GM21526 (cell line): ENCODE data around the gene COL9A3.

ENCODE experiments used
- ATAC-seq: cut with Tn5 transposase; IDR thresholded peaks from one replicate; pipeline ENCODE4 v1.9.1; 2021; ENCODE audit warnings: moderate library complexity; ENCODE audit not compliant: unreplicated experiment, low FRiP score

Gene COL9A3

DNA sequence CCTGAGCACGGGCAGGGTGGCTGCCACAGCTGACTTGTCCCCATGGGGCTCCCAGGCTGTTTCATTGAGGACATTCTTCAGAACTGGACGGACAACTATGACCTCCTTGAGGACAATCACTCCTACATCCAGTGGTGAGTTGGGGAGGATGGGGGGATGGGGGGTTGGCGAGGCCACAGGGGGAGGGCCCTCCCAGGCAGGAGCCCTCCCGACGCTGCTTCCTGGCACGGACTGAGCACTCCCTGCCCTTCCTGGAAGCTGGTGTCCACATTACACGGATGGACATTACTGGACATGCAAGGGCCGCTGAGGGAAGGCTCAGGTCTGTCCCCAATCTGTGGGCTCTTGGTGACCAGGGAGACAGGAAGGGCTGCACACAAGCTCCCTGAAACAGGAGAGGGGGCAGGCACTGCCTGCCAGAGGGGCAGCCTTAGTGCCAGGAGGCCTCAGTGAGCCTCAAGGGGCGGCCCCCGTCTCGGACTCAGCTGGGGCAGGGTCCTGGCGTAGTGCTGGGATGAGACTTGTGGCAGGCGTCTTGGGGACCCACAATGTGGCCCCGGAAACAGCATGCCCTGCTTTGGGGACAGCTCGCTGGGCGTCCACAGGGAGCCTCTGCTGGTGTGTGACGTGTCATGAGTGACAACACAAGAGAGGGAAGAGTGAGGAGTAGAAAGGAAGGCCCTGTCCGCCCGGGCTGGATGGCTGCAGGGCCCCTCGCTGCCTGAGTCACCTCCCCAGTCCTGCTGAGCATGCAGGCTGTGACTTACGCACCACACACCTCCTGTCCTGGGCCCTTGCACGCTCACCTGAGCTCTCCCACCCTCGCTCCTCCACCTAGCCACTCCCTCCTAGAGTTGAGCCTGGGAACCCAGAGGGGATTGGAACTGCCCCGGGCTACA lies 7.1 kb upstream of the COL9A3 start:
- ATAC-seq, result no peak

DNA sequence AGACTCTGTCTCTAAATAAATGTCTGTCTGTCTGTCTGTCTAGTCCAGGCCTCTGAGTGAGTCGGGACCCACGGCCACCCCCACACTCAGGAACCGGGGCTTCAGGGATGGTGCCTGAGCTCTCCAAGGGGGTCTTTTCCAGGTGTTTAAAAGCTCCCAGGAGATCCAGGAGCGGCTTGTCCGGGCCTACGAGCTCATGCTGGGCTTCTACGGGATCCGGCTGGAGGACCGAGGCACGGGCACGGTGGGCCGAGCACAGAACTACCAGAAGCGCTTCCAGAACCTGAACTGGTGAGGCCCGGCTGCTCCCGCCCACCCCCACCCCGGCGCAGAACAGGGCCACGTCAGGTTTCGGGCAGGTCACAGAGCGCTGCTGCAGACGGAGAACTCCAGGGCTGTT lies 5.5 kb upstream of the COL9A3 start:
- no peak for ATAC-seq

DNA sequence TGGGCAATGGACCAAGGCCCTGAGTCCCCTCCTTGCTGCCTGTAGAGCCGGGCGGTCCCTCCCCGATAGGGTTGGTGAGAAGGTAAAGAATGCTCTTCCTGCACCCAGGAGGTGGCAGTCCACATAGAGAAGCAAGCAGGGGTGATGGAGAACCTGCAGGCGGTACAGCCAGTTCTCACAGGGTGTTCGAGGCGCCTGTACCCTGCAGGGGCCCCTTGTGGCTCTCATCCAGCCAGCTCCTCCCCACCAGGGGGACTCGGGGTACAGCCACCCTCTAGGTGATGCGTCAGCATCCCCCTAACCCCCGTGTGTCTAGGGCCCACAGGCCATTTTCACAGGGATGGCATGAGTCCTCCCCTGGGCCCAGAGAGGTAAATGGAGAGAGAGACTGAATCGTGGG lies 5.1 kb upstream of the COL9A3 start:
- no peak for ATAC-seq

DNA sequence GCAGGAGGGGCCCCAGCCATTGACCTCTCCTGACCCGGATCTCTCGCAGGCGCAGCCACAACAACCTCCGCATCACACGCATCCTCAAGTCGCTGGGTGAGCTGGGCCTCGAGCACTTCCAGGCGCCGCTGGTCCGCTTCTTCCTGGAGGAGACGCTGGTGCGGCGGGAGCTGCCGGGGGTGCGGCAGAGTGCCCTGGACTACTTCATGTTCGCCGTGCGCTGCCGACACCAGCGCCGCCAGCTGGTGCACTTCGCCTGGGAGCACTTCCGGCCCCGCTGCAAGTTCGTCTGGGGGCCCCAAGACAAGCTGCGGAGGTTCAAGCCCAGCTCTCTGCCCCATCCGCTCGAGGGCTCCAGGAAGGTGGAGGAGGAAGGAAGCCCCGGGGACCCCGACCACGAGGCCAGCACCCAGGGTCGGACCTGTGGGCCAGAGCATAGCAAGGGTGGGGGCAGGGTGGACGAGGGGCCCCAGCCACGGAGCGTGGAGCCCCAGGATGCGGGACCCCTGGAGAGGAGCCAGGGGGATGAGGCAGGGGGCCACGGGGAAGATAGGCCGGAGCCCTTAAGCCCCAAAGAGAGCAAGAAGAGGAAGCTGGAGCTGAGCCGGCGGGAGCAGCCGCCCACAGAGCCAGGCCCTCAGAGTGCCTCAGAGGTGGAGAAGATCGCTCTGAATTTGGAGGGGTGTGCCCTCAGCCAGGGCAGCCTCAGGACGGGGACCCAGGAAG lies 4.5 kb upstream of the COL9A3 start:
- no peak for ATAC-seq

DNA sequence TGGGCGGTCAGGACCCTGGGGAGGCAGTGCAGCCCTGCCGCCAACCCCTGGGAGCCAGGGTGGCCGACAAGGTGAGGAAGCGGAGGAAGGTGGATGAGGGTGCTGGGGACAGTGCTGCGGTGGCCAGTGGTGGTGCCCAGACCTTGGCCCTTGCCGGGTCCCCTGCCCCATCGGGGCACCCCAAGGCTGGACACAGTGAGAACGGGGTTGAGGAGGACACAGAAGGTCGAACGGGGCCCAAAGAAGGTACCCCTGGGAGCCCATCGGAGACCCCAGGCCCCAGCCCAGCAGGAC lies 4.0 kb upstream of the COL9A3 start:
- ATAC-seq, result no peak

DNA sequence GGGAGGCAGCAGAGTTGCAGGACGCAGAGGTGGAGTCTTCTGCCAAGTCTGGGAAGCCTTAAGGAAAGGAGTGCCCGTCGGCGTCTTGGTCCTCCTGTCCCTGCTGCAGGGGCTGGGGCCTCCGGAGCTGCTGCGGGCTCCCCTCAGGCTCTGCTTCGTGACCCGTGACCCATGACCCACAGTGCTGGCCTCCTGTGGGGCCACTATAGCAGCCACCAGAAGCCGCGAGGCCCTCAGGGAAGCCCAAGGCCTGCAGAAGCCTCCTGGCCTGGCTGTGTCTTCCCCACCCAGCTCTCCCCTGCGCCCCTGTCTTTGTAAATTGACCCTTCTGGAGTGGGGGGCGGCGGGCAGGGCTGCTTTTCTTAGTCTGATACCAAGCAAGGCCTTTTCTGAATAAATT lies 3.3 kb upstream of the COL9A3 start:
- no peak for ATAC-seq

DNA sequence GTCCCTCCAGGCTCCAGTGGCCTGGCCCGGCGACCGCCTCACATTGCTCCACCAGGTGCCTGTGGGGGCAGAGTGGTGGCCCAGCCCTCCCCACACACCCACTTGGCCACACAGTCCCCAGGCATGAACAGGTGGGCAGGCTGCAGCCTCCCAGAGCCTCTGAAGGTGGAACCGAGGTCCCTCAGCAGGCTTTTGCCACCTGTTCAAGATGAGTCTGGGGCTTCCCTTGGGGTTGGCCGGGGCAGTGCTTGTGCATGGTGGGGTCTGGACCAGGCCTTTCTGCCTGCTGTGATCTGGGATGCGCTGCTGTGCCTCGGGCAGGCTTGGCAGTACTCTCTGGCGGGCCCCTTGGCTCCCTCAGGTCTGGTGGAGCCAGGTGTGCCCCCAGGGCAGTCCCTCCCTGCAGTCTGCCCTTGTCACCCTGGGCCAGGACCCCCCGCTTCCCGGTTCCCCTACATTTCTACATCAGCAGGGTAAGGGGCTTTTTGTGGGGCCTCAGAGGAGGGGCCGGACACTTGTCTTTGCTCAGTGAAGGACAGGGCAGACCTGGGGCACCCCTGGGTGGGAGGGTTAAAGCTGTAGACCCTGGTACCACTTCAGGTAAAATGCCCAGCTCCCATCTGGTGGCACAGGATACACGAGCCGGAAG lies 2.7 kb upstream of the COL9A3 start:
- ATAC-seq, result no peak

DNA sequence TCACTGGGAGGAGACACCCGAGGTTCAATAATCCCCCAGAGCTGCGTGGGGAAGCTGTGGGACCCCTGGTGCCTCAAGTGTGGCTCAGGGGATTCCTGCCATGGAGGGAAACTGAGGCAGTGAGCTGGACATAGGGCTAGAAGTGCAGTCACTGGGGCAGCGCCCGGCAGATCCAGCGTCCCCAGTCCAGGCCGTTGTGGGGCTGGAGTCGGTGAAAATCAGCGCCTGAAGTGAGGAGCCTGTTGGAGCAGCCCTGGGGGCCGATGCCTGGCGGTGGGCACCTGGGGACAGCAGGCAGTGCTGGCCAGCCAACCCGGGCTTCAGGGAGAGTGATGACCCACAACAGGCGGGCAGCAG lies 2.2 kb upstream of the COL9A3 start:
- no peak for ATAC-seq

DNA sequence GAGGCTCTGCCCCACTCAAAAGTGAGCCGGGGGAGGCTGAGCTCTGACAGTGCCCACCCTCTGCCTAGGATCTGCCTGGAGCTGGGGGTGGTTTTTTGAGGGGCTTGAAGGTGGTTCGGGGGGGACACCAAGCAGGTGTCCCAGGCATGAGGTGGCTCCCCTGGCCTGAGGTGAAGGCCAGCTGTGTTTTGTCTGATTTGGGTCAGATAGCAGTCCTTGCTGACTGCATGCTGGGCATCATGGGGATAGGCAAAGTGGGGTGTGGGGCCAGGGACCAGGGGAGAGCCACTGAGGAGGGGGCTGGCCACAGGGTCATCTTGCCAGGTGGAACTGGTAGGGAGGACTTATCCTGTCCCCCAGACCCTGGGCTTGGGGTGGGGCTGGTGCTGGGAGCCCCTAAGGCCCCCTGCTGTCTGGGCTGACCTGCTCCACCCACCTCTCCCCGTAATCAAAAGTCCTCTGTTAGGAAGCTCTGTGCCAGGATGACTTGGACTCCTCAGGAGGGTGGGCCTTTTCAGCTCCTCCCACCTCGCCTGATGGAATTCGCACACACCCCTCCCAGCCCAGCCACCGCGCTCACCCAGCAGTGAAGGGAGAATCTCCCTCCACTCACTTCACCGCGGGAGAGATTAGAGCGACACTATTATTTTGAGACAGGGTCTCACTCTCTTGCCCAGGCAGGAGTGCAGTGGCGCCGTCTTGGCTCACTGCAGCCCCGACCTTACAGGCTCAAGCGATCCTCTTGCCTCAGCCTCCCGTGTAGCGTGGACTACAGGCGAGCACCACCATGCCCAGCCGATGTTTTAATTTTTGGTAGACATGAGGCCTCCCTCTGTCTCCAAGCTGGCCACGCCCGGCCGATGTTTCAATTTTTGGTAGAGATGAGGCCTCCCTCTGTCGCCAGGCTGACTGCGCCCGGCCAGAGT lies 1.5 kb upstream of the COL9A3 start:
- no peak for ATAC-seq

DNA sequence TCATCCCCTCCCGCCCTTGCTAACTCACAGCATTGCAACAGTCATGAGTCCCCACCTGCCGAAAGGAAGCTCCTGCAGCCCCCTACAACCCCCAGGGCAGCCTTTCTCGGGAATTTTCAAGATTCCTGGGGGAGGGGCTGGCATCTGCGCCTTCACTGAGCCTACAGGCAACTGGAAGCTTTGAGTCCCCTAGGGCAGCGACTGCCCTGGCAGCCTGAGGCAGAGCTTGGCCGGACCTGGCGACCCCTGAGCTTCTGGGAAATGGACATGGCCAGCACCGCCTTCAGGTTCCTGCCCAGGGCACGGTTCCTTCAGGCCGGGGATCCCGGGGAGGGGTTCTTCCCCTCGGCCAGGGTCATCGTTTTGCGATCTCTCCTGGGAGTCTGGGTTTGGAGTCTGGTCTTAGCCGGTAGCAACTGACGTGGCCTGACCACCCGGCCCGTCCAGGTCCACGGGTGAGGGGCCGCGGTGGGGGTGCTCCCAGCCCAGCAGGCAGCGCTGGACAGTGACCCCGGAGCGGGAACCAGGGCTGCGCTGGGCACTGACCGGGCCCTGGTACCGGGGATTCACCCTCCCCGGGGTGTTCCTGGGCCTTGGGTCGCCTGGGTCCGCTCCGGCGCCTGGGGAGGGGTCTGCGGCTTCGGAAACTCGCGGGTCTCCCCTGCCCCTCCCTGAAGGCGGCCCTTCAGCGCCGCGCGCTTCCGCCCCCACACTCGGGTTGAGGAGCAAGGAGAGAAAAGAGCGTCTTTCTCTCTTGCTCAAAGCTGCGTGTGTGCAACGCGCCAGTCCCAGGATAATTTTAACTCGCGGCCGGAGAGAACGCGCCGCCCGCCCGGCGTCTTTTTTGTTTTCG lies 593 bp upstream of the COL9A3 start:
- no peak for ATAC-seq

DNA sequence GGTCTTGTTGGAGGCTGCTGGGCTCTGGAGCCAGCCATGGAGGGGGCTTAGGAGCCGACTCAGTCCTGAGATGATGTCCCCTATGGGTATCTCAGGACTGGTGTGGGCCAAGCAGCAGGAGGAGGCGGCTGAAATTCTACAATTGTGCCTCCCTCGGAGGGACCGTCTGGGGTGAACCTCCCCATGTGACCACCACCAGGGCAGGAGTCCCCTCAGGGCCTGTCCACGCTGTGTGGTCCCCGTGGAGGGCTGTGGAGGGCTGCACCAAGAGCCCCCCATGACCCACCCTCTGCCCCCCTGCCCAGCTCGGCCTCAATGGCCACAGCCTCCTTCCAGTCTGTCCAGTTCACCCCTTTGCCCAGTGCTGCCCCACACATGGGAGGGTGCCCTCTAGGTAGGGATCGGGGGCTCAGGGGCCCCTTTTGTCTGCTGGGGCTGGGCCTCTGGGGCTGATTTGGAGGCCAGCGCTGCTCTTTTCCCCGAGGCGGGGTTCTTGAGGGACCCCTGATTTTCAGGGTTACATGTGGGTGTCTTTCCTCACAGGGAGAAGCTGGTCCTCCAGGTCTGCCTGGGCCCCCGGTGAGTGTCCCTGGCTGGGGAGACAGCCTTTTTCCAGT lies 1.2 kb downstream of the COL9A3 start:
- ATAC-seq, result no peak

DNA sequence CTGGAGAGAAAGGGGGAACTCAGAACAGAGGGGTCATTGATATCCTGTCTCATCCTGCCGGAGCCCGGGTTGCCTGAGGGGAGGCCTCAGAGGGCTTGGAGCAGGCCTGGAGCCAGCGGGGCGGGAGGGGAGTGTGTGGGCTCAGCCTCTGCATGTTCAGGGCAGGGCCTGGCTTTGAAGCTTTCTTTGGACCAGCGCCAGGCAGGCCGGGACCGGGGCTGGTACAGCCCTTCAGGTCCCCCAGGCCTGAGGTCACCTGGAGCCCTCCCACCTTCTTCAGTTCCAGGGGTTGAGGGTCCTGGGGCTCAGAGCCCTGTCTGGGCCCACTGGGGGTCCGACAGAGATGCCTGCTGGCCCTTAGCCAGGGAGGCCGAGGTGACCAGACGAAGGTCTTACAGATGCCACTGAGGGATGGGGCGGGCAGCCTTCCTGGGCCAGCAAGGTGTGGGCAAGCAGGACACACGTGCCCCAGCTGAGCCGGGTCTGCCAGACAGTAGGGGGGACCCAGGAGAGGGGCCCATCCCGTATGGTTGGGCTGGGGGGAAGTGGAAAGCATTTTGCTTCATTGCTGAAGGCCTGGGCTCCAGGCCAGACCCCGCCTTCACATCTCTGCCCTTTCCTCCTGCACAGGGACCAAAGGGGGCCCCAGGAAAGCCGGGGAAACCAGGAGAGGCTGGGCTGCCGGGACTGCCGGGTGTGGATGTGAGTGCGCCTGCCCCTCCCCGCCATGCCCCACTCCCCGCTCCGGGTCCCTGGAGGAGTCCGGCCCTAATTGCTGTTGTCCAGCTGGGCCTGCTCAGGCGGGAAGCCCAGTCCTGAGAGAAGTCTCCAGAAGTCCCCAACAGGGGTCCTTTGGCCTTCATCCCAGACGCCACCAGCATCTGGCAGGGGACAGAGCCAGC lies 2.0 kb downstream of the COL9A3 start:
- ATAC-seq, result no peak

DNA sequence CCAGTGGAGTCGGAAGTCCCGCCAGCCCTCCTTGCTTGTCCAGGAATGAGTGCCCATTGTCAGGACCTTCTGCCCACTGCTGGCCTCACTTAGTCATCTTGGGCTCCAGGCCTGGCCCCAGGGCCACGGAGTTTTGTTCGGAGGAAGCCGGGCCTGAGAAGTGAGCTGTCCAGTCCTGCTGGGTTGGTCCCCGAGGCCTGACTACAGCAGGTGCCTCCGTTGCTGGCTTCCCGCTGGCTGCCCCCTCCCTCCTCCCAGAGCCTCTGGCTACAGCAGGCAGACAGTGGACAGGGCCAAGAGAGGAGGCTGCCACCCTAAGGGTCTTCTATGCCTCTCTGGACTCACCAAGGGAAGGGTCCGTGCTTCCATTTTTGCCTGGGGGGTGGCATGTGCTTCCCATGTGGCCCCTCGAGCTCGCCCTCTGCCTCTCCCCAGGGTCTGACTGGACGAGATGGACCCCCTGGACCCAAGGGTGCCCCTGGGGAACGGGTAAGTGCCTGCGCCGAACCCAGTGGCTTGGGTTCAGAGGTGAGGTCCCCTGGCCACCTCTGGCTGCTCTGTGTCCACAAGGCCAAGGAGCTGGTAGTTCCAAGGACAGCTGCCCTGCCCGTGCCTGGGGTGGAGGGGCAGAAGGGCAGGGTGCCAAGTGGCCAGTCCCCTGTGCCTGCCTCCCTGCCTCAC lies 2.8 kb downstream of the COL9A3 start:
- ATAC-seq, result no peak

DNA sequence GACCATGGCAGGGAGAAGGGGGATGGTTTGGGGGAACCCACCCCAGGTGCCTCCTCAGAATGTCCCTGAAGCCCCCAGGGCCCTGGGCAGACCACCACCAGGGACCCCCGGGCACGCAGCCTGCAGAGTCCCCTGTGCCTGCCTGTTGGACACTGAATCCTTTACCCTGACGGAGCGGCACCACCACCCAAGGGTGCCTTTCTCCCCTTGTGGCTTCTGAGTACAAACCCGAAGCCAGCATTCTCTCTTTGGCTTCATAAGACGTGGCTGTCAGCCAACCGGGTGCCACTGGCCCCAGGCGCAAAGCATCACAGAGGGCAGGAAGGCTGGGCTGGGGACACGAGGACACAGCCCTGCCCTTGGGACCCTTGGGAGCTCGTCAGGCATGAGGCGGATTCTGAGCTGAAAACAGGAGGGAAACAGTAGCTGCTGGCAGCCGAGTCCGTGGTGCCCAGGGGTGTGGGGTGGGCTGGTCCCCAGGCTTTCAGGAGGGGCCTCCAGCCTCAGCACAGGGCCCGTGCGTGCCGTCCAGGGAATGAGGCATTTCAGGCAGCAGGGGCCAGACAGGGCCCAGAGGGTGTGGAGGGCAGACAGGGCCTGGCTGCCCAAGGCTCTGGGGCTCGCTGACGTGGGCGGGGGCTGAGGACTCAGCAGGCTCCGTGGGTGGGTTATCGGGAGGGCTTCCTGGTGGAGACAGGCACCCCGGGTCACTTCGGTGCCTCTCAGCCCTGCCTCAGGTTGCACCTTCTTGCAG lies 3.5 kb downstream of the COL9A3 start:
- ATAC-seq, result no peak

DNA sequence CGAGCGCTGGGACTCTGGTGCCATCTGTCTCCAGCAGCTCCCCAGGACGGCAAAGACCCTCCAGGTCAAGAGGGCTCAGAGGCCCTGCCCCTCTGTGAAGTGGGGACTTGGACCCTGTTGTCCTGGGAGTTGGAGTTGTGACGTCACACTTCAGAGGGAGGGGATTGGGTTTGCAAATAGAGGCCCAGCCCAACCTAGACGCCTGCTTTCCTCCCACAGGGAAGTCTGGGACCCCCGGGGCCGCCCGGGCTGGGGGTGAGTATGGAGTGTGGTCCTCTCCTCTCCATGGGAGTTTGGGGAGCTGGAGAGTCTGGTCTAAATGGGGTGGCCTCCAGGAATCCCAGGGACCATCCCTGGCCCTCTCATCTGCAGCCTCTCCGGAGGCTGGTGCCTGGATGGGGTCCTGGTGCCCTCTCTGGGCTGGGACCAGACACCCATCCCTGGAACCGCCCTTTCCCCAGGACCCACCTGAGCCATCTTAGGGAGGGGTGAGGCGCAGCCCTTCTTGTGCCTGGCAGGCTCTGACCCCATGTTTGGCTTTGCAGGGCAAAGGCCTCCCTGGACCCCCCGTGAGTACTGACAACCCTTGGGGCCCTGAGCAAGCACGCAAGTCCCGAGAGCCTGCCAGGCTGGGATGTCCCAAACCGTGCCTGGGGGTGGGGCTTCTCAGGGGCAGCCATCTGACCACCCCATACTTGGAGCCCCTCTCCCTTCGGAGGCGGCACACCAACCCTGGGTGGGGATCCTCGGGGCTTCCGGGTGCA lies 4.3 kb downstream of the COL9A3 start:
- no peak for ATAC-seq

DNA sequence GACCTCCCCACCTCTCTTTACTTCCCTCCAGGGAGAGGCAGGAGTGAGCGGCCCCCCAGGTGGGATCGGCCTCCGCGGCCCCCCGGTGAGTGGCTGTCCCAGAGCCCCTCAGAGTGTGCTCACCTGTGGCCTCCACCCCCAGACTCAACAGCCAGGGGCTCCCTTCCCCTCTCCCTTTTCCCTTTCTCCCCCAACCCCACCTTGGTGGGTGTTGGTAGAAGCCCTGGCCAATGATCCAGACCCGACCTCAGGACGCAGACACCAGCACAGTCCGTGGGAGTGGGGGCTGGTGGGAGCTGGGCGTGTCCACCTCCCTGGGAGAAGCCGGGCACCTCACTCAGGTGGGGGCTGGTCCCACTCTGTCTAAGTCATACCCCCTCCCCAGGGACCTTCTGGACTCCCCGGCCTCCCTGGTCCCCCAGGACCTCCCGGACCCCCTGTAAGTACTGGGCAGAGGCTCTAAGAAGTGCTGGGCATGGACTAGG lies 4.9 kb downstream of the COL9A3 start:
- ATAC-seq, result no peak
